H9 (cell line): ENCODE results near the gene SQSTM1. TPM values are rescaled to one million over a fixed set of nuclear protein-coding genes. Genes with fewer than 3 reads are reported as not detected.

Source experiments
- DNase-seq: peaks from one replicate; pipeline ENCODE4 v3.0.0-alpha.2; 2017
- H2AFZ ChIP-seq: one replicate; pipeline ENCODE4 v1.6.1; 2013; ENCODE audit warnings: mild to moderate bottlenecking, low read length, control low read depth, moderate library complexity
- H2AK5ac ChIP-seq: 2 replicates; pipeline ENCODE4 v1.6.1; 2013; ENCODE audit warnings: low read length, control low read depth, mixed read lengths; ENCODE audit not compliant: insufficient read length
- H2BK120ac ChIP-seq: one replicate; pipeline ENCODE4 v1.6.1; 2013; ENCODE audit warnings: low read depth, mild to moderate bottlenecking, low read length, control low read depth, inconsistent platforms; ENCODE audit not compliant: poor library complexity, severe bottlenecking
- H2BK12ac ChIP-seq: 2 replicates; pipeline ENCODE4 v1.6.1; 2013; ENCODE audit warnings: low read length, control low read depth, mixed read lengths, low read depth; ENCODE audit not compliant: insufficient read length
- H2BK15ac ChIP-seq: 2 replicates; pipeline ENCODE4 v1.6.1; 2013; ENCODE audit warnings: low read depth, low read length, control low read depth
- H2BK20ac ChIP-seq: one replicate; pipeline ENCODE4 v1.6.1; 2013; ENCODE audit warnings: low read depth, mild to moderate bottlenecking, low read length, control low read depth, inconsistent platforms; ENCODE audit not compliant: poor library complexity, severe bottlenecking
- H2BK5ac ChIP-seq: 2 replicates; pipeline ENCODE4 v1.6.1; 2013; ENCODE audit warnings: low read length, control low read depth, mixed read lengths; ENCODE audit not compliant: insufficient read length
- H3K14ac ChIP-seq: 2 replicates; pipeline ENCODE4 v1.6.1; 2013; ENCODE audit warnings: low read length, control low read depth; ENCODE audit not compliant: insufficient read depth
- H3K18ac ChIP-seq: 2 replicates; pipeline ENCODE4 v1.6.1; 2013; ENCODE audit warnings: low read depth, mild to moderate bottlenecking, mixed read lengths, low read length, control low read depth; ENCODE audit not compliant: insufficient read length
- H3K23ac ChIP-seq: 2 replicates; pipeline ENCODE4 v1.6.1; 2013; ENCODE audit warnings: low read length, control low read depth, mixed read lengths, low read depth; ENCODE audit not compliant: insufficient read length
- H3K23me2 ChIP-seq: 2 replicates; pipeline ENCODE4 v1.6.1; 2013; ENCODE audit warnings: low read depth, mild to moderate bottlenecking, mixed read lengths, low read length, control low read depth; ENCODE audit not compliant: insufficient read length, poor library complexity, severe bottlenecking
- H3K27ac ChIP-seq: 2 replicates; pipeline ENCODE4 v1.5.1; 2013; ENCODE audit warnings: low read length, control low read depth, mixed read lengths, low read depth; ENCODE audit not compliant: insufficient read length
- H3K27me3 ChIP-seq: 2 replicates; pipeline ENCODE4 v1.6.1; 2013; ENCODE audit warnings: low read length, control low read depth, inconsistent platforms; ENCODE audit not compliant: insufficient read depth
- H3K4ac ChIP-seq: 2 replicates; pipeline ENCODE4 v1.6.1; 2013; ENCODE audit warnings: low read depth, mild to moderate bottlenecking, control low read depth, inconsistent platforms, low read length, moderate library complexity
- H3K4me1 ChIP-seq: 2 replicates; pipeline ENCODE4 v1.6.1; 2013; ENCODE audit warnings: low read length, control low read depth, inconsistent platforms; ENCODE audit not compliant: insufficient read depth
- H3K4me2 ChIP-seq: 2 replicates; pipeline ENCODE4 v1.6.1; 2013; ENCODE audit warnings: low read length, control low read depth, mixed read lengths; ENCODE audit not compliant: insufficient read length, insufficient read depth
- H3K56ac ChIP-seq: 2 replicates; pipeline ENCODE4 v1.6.1; 2013; ENCODE audit warnings: low read depth, mild to moderate bottlenecking, mixed read lengths, low read length, control low read depth; ENCODE audit not compliant: insufficient read length
- H3K79me1 ChIP-seq: 2 replicates; pipeline ENCODE4 v1.6.1; 2013; ENCODE audit warnings: low read depth, mild to moderate bottlenecking, moderate library complexity, low read length, control low read depth, inconsistent platforms; ENCODE audit not compliant: insufficient read depth, poor library complexity, severe bottlenecking
- H3K79me2 ChIP-seq: 2 replicates; pipeline ENCODE4 v1.6.1; 2013; ENCODE audit warnings: low read length, control low read depth, inconsistent platforms; ENCODE audit not compliant: insufficient read depth
- H3K9ac ChIP-seq: 2 replicates; pipeline ENCODE4 v1.6.1; 2013; ENCODE audit warnings: low read length, control low read depth, mixed read lengths; ENCODE audit not compliant: insufficient read length; ENCODE audit errors: extremely low read depth
- H3K9me3 ChIP-seq: one replicate; pipeline ENCODE4 v1.6.1; 2013; ENCODE audit warnings: low read depth, low read length, inconsistent platforms; ENCODE audit not compliant: control insufficient read depth
- H3T11ph ChIP-seq: one replicate; pipeline ENCODE4 v1.6.1; 2013; ENCODE audit warnings: mild to moderate bottlenecking, low read length, control low read depth, inconsistent platforms
- H4K20me1 ChIP-seq: one replicate; pipeline ENCODE4 v1.6.1; 2013; ENCODE audit not compliant: control insufficient read depth, insufficient read length, insufficient read depth
- H4K5ac ChIP-seq: 2 replicates; pipeline ENCODE4 v1.6.1; 2013; ENCODE audit warnings: low read depth, mild to moderate bottlenecking, mixed read lengths, low read length, control low read depth; ENCODE audit not compliant: insufficient read length
- H4K8ac ChIP-seq: replicated peaks from 2 replicates; pipeline ENCODE4 v1.6.1; 2013; ENCODE audit warnings: low read length, control low read depth, mixed read lengths, low read depth; ENCODE audit not compliant: insufficient read length
- H4K91ac ChIP-seq: 2 replicates; pipeline ENCODE4 v1.6.1; 2013; ENCODE audit warnings: low read depth, mild to moderate bottlenecking, moderate library complexity, mixed read lengths, low read length, control low read depth; ENCODE audit not compliant: insufficient read length
- H3K27ac Mint-ChIP-seq, 3 experiments: 2 replicates in 2 of 3; 3 replicates in 1 of 3; pipeline ENCODE4 v1.8.0; 2020 to 2021; ENCODE audit warnings: mixed read lengths in 3 of 3, mild to moderate bottlenecking in 1 of 3, moderate library complexity in 1 of 3
- H3K27me3 Mint-ChIP-seq: 2 replicates; pipeline ENCODE4 v1.8.0; 2021; ENCODE audit warnings: low read depth, mild to moderate bottlenecking, moderate library complexity, mixed read lengths
- H3K36me3 Mint-ChIP-seq, 3 experiments: 2 replicates in 2 of 3; 3 replicates in 1 of 3; pipeline ENCODE4 v1.8.0; 2020 to 2021; ENCODE audit warnings: low read depth in 3 of 3, mixed read lengths in 3 of 3; ENCODE audit not compliant: insufficient read depth in 1 of 3
- H3K4me1 Mint-ChIP-seq, 2 experiments: 2 replicates each; pipeline ENCODE4 v1.8.0; 2020; ENCODE audit warnings: mixed read lengths in 2 of 2
- H3K4me3 Mint-ChIP-seq, 2 experiments: 2 replicates in 1 of 2; 3 replicates in 1 of 2; pipeline ENCODE4 v1.8.0; 2020 to 2021; ENCODE audit warnings: mild to moderate bottlenecking in 2 of 2, mixed read lengths in 2 of 2, moderate library complexity in 1 of 2
- H3K9me3 Mint-ChIP-seq, 2 experiments: 2 replicates in 1 of 2; 3 replicates in 1 of 2; pipeline ENCODE4 v1.8.0; 2020; ENCODE audit warnings: mild to moderate bottlenecking in 2 of 2, mixed read lengths in 2 of 2, moderate library complexity in 1 of 2
- CTCF ChIP-seq: fragments of 200-600 bp; sonication (generic); conservative IDR thresholded peaks from 3 replicates; pipeline ENCODE4 v1.8.0; 2021; ENCODE audit warnings: antibody characterized with exemption, mild to moderate bottlenecking
- WGBS: extraction: QIAGEN DNeasy Blood & Tissue Kit; methylation state at CpG from one replicate; pipeline ENCODE4 v1.1.7; 2013; ENCODE audit warnings: missing lambda C conversion rate, low lambda C conversion rate, mixed read lengths; ENCODE audit not compliant: insufficient read length; ENCODE audit errors: extremely low coverage; 5-methylcytosine and 5-hydroxymethylcytosine counted together
- total RNA-seq: library from RNA; stranded (reverse); gene quantifications from 2 replicates; pipeline ENCODE4 v1.2.1, GENCODE V29; 2021

The SQSTM1 gene
- total RNA-seq, 1 experiment from 2014 or later = 144 TPM

- WGBS = no CpG with 5 or more reads among the region's 4 CpGs
These were observed 61.6 kb downstream of the SQSTM1 start for GRCh38 chr5:179882338-179882737.

More at GRCh38 chr5:179882338-179882737, 61.6 kb downstream of the SQSTM1 start:
- no peak overlapping the region for H3K4me2 ChIP-seq
- no peaks in the 10 kb centered on the region for H3K23me2 ChIP-seq
- H2BK12ac ChIP-seq = no peak overlapping the region
- no peak for TF ChIP-seq CTCF
- H3K79me1 ChIP-seq = no peaks in the 10 kb centered on the region
- Mint-ChIP-seq H3K9me3 (peaks cover 26 to 30% of the 10 kb centered on the region in 2 experiments), H3K4me3 (no peak overlapping the region), H3K27ac (no peak overlapping the region), H3K36me3 (peaks cover 50 to 66% (median 60%) of the 10 kb centered on the region in 3 experiments), H3K27me3 (peaks cover 2% of the 10 kb centered on the region), H3K4me1 (no peaks in the 10 kb centered on the region)
- no peak overlapping the region for H2BK120ac ChIP-seq
- no peak overlapping the region for H2AFZ ChIP-seq
- H3K4ac ChIP-seq = no peak overlapping the region
- H4K91ac ChIP-seq = no peak overlapping the region
- no peak overlapping the region for H3T11ph ChIP-seq
- no peak for DNase-seq
- H3K14ac ChIP-seq = no peak overlapping the region
- no peak overlapping the region for H2BK15ac ChIP-seq
- H4K8ac ChIP-seq = no peak overlapping the region
- H2AK5ac ChIP-seq = no peak overlapping the region
- no peak overlapping the region for H3K23ac ChIP-seq
- H3K9me3 ChIP-seq = peaks cover 15% of the 10 kb centered on the region
- H2BK5ac ChIP-seq = no peak overlapping the region
- no peaks in the 10 kb centered on the region for H3K27me3 ChIP-seq
- H4K5ac ChIP-seq = no peak overlapping the region
- H3K56ac ChIP-seq = no peak overlapping the region
- H3K18ac ChIP-seq = no peak overlapping the region
- no peak overlapping the region for H3K9ac ChIP-seq
- H3K4me1 ChIP-seq = no peaks in the 10 kb centered on the region
- H2BK20ac ChIP-seq = no peak overlapping the region
- no peaks in the 10 kb centered on the region for H3K79me2 ChIP-seq
- H4K20me1 ChIP-seq = no peaks in the 10 kb centered on the region
- H3K27ac ChIP-seq = no peak overlapping the region
